Measurements from ENCODE around the gene LDHAL6B. TPM values are rescaled to one million over a fixed set of nuclear protein-coding genes. Genes with fewer than 3 reads are reported as not detected.

Gene LDHAL6B
- polyA plus RNA-seq, 1 donor (not counting 4 experiments of a cell fraction or from before 2014, with no cell fraction given) = not detected

DNA sequence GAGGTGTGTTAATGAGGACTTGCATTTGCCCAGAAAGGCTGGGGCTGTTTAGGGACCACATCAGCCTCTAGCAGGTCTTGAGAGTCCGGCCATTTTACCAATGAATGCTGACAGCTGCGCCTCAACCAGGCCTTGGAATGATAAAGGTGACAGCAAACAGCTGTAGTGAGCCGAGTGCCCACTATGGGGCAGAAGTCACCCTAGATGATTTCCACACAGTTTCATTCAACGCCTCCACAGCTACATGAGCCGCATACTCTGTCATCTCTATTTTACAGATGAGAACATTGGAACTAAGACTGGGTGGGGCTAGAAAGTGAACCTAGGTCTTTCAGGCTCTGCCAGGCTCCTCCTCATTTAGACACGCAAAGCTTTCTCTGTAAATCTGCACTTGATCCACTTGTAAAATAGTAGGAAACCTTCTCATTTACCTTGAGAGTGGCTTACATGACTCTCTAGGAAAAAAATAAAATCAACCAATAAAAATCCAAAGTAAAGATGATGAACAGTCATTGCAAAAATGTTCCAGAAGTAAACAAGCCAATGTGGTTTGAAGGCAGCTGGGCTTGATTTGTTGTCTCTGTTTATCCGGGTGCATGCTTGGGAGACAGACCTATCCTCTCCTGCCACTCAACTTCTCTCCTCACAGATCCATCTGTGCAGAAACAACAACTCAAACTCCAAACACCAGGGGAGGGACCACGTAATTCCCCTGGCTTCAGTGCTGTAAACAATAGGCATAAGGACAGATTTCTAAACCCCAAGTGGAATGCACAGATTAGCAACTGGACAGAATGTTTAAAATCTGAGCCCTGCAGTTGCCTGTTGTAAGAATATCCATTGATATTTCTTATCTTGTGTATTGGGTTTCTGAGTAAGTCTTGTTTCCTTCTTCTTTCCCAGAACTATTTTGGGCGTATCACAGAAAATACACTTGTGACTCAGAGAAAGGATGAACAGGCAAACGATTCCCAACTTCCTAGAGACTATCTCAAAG lies 31.5 kb upstream of the LDHAL6B start:
- H3K4me3 ChIP-seq (ENCODE audit: control insufficient read depth in 2 of 3, extremely low read depth in 1 of 3, insufficient read depth in 2 of 3, low read depth in 1 of 3, low read length in 3 of 3) = no peak overlapping the region
- H3K9me1 ChIP-seq (ENCODE audit: control insufficient read depth, extremely low read depth, insufficient read depth, low read length) = no peaks in the 10 kb centered on the region
- no peak overlapping the region for H2AFZ ChIP-seq (ENCODE audit: control insufficient read depth, low read length)
- dilution Hi-C loops (cut with MboI; ENCODE audit: extremely low pct_ligation_motif_present, low sequenced_read_pairs) = no loop called here
- no peaks in the 10 kb centered on the region for H3K27me3 ChIP-seq (ENCODE audit: control insufficient read depth, extremely low read depth, insufficient read depth, low read length)
- H3K36me3 ChIP-seq (ENCODE audit: control insufficient read depth in 2 of 2, extremely low read depth in 1 of 2, insufficient read depth in 2 of 2, low read length in 2 of 2) = peaks cover 26 to 50% of the 10 kb centered on the region in 2 experiments
- peak overlapping the region; percentile 20 for H3K9ac ChIP-seq (ENCODE audit: control insufficient read depth, extremely low read depth, insufficient read depth, low read length)
- peak overlapping the region; percentile 69 for H3K27ac ChIP-seq (ENCODE audit: control insufficient read depth, insufficient read depth, low read length)
- no peaks in the 10 kb centered on the region for H4K20me1 ChIP-seq (ENCODE audit: control insufficient read depth, extremely low read depth, insufficient read depth, low read length)
- TF ChIP-seq EZH2 (IDR thresholded peaks at IDR 0.05; ENCODE audit: low read length) = no peak
- TF ChIP-seq, protein P1, sequence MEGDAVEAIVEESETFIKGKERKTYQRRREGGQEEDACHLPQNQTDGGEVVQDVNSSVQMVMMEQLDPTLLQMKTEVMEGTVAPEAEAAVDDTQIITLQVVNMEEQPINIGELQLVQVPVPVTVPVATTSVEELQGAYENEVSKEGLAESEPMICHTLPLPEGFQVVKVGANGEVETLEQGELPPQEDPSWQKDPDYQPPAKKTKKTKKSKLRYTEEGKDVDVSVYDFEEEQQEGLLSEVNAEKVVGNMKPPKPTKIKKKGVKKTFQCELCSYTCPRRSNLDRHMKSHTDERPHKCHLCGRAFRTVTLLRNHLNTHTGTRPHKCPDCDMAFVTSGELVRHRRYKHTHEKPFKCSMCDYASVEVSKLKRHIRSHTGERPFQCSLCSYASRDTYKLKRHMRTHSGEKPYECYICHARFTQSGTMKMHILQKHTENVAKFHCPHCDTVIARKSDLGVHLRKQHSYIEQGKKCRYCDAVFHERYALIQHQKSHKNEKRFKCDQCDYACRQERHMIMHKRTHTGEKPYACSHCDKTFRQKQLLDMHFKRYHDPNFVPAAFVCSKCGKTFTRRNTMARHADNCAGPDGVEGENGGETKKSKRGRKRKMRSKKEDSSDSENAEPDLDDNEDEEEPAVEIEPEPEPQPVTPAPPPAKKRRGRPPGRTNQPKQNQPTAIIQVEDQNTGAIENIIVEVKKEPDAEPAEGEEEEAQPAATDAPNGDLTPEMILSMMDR (optimal IDR thresholded peaks at IDR 0.05 in 1 of 3, IDR thresholded peaks at IDR 0.05 in 1 of 3, conservative IDR thresholded peaks at IDR 0.05 in 1 of 3; ENCODE audit: extremely low read depth in 1 of 3, insufficient read depth in 2 of 3, low read length in 3 of 3) = peak; percentile 59 to 85 (median 76)
- H3K79me2 ChIP-seq (ENCODE audit: control insufficient read depth, insufficient read depth, low read length) = no peaks in the 10 kb centered on the region
- H3K9me3 ChIP-seq (ENCODE audit: control insufficient read depth, low read depth, low read length) = no peaks in the 10 kb centered on the region
- peak overlapping the region; percentile 22 for H3K4me2 ChIP-seq (ENCODE audit: control insufficient read depth, extremely low read depth, insufficient read depth, low read depth, low read length)
- peak; percentile 23 for DNase-seq (ENCODE audit: low read depth, low spot score)
- FAIRE-seq = peak; percentile 90
- peaks cover 45% of the 10 kb centered on the region for H3K4me1 ChIP-seq (ENCODE audit: control insufficient read depth, extremely low read depth, insufficient read depth, low read length)

DNA sequence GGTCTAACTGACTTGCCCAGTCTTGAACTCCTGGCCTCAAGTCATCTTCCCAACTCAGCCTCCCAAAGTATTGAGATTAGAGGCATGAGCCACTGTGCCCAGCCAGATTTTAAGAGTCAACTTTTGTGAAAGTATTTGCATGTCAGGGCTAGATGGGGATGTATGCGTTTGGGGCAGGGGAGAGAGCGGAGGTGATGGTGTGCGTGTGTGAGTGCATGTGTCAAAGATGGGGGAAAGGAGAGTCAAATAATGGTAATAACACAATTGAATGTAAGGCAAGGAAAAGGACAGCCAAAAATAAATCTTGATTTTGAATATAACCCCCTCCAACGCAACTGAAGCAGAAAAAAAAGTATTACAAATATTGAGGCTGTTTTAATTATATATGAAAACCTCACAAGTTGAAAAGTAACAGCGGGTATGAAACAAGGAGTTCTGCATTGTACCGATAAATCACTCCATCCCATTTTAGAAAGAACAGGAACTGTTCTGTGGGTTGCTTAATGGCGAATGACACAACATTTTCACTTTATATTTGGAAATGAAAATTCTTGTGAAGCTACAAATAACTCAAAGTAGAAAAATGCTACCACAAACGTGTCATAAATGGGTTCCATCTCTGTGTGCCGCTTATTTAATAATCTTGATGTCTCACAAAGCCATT lies 29.9 kb upstream of the LDHAL6B start:
- Histone ChIP-seq H3K27ac (ENCODE audit: control insufficient read depth, insufficient read depth, low read length) (peak overlapping the region; percentile 69), H3K9ac (ENCODE audit: control insufficient read depth, extremely low read depth, insufficient read depth, low read length) (no peak overlapping the region)
- TF ChIP-seq, protein P1 (optimal IDR thresholded peaks at IDR 0.05 in 1 of 3, IDR thresholded peaks at IDR 0.05 in 1 of 3, conservative IDR thresholded peaks at IDR 0.05 in 1 of 3; ENCODE audit: extremely low read depth in 1 of 3, insufficient read depth in 2 of 3, low read length in 3 of 3) = no peak
- TF ChIP-seq EZH2 (IDR thresholded peaks at IDR 0.05; ENCODE audit: low read length) = no peak

More for the DNA sequence above, 29.9 kb upstream of the LDHAL6B start:
- Histone ChIP-seq H2AFZ (ENCODE audit: control insufficient read depth, low read length) (no peak overlapping the region), H3K27me3 (ENCODE audit: control insufficient read depth, extremely low read depth, insufficient read depth, low read length) (no peaks in the 10 kb centered on the region), H3K9me1 (ENCODE audit: control insufficient read depth, extremely low read depth, insufficient read depth, low read length) (no peaks in the 10 kb centered on the region), H3K9me3 (ENCODE audit: control insufficient read depth, low read depth, low read length) (no peaks in the 10 kb centered on the region), H3K4me3 (ENCODE audit: control insufficient read depth in 2 of 3, extremely low read depth in 1 of 3, insufficient read depth in 2 of 3, low read depth in 1 of 3, low read length in 3 of 3) (no peak overlapping the region), H3K4me1 (ENCODE audit: control insufficient read depth, extremely low read depth, insufficient read depth, low read length) (peaks cover 28% of the 10 kb centered on the region), H3K79me2 (ENCODE audit: control insufficient read depth, insufficient read depth, low read length) (no peaks in the 10 kb centered on the region), H3K36me3 (ENCODE audit: control insufficient read depth in 2 of 2, extremely low read depth in 1 of 2, insufficient read depth in 2 of 2, low read length in 2 of 2) (peaks cover 26 to 52% of the 10 kb centered on the region in 2 experiments), H3K4me2 (ENCODE audit: control insufficient read depth, extremely low read depth, insufficient read depth, low read depth, low read length) (no peak overlapping the region), H4K20me1 (ENCODE audit: control insufficient read depth, extremely low read depth, insufficient read depth, low read length) (no peaks in the 10 kb centered on the region)
- no peak for FAIRE-seq
- DNase-seq (ENCODE audit: low read depth, low spot score) = no peak
- dilution Hi-C loops (cut with MboI; ENCODE audit: extremely low pct_ligation_motif_present, low sequenced_read_pairs) = no loop called here

Measured in keratinocyte (primary cell).